ENCODE data around the gene CNP. TPM values are rescaled to one million over a fixed set of nuclear protein-coding genes. Genes with fewer than 3 reads are reported as not detected.
A peak's percentile ranks its signal among the peaks of the same experiment; 100 is the strongest.
"Not testable (repeated sequence)": the region's sequence is repeated elsewhere in the genome, so short reads cannot be mapped to it uniquely, and the experiment has no call there.

CNP gene
- total RNA-seq, 2 experiments from 2014 or later: 81.2 to 97.5 TPM

- Mint-ChIP-seq H3K27ac (peak within 1 kb of the TSS; percentile 97), H3K27me3 (no peaks in the 10 kb centered on the region), H3K9me3 (no peaks in the 10 kb centered on the region), H3K4me3 (peak within 1 kb of the TSS; percentile 97), H3K36me3 (ENCODE audit: low read depth) (peaks cover 3% of the 10 kb centered on the region), H3K4me1 (peaks cover 55% of the 10 kb centered on the region)
- POLR2A ChIA-PET: interaction anchor here (0.5 to 1.2 kb wide), 9 partner anchors 11 to 458 kb away, joined by 3 to 7 read pairs (median 4); partner anchors contain the start of genes ACLY and STAT3
- CTCF ChIA-PET: interaction anchor here (0.6 to 1.8 kb wide), 14 partner anchors 8 to 606 kb away, joined by 3 to 15 read pairs (median 4); partner anchors contain the start of genes ACLY, KLHL11, NAGLU and NKIRAS2
- peak; percentile 98 for DNase-seq
Observed at GRCh38 chr17:41930009-41930832, 36.4 kb upstream of the CNP start, which contains the start of gene ODAD4. Gene ODAD4 (plus strand): TSS chr17:41930617. CDS start chr17:41930724, 107 bp downstream.

- CTCF ChIA-PET: interaction anchor here (0.6 to 1.8 kb wide), 13 partner anchors 9 to 605 kb away, joined by 3 to 15 read pairs (median 4); partner anchors contain the start of genes ACLY, KLHL11, NAGLU and NKIRAS2
- peaks cover 53% of the 10 kb centered on the region for H3K4me1 Mint-ChIP-seq
- H3K27me3 Mint-ChIP-seq; H3K36me3 Mint-ChIP-seq (ENCODE audit: low read depth); H3K9me3 Mint-ChIP-seq; DNase-seq: not testable (repeated sequence)
- peak overlapping the region; percentile 97 for H3K4me3 Mint-ChIP-seq
- POLR2A ChIA-PET: interaction anchor here (0.5 to 1.2 kb wide), 8 partner anchors 12 to 458 kb away, joined by 3 to 7 read pairs (median 4); partner anchors contain the start of genes ACLY and STAT3
- H3K27ac Mint-ChIP-seq: peak overlapping the region; percentile 97
Observed at GRCh38 chr17:41930833-41931156, 35.8 kb upstream of the CNP start.

GRCh38 chr17:41931715-41932114 lies 34.9 kb upstream of the CNP start:
- H3K27ac Mint-ChIP-seq; H3K4me3 Mint-ChIP-seq; H3K27me3 Mint-ChIP-seq; H3K9me3 Mint-ChIP-seq; DNase-seq; H3K36me3 Mint-ChIP-seq (ENCODE audit: low read depth); POLR2A ChIA-PET: not testable (repeated sequence)
- H3K4me1 Mint-ChIP-seq: peaks cover 48% of the 10 kb centered on the region
- CTCF ChIA-PET: interaction anchor here (1.0 to 1.9 kb wide), 3 partner anchors 13 to 604 kb away, joined by 3 to 8 read pairs (median 5); partner anchors contain the start of genes ACLY and NAGLU

GRCh38 chr17:41932816-41933389 lies 33.7 kb upstream of the CNP start:
- Mint-ChIP-seq H3K27ac (peak overlapping the region; percentile 85), H3K27me3 (no peaks in the 10 kb centered on the region), H3K4me1 (peaks cover 44% of the 10 kb centered on the region), H3K9me3 (no peaks in the 10 kb centered on the region), H3K4me3 (peak overlapping the region; percentile 38), H3K36me3 (ENCODE audit: low read depth) (peaks cover 3% of the 10 kb centered on the region)
- POLR2A ChIA-PET: interaction anchor here (0.7 kb wide), 1 partner anchor 36 kb away, joined by 3 read pairs; no protein-coding TSS in a partner anchor
- CTCF ChIA-PET: interaction anchor here (0.5 to 1.9 kb wide), 6 partner anchors 11 to 226 kb away, joined by 3 to 5 read pairs (median 3); partner anchors contain the start of gene ACLY
- no peak for DNase-seq

GRCh38 chr17:41935641-41936040 lies 31.0 kb upstream of the CNP start:
- CTCF ChIA-PET: interaction anchor here (0.7 to 1.5 kb wide), 3 partner anchors 14 to 27 kb away, joined by 3 to 7 read pairs (median 6); no protein-coding TSS in a partner anchor
- no peaks in the 10 kb centered on the region for H3K36me3 Mint-ChIP-seq (ENCODE audit: low read depth)
- no peak for DNase-seq
- POLR2A ChIA-PET: no interaction called here
- no peaks in the 10 kb centered on the region for H3K9me3 Mint-ChIP-seq
- no peak overlapping the region for H3K27ac Mint-ChIP-seq
- H3K27me3 Mint-ChIP-seq: peaks cover 4% of the 10 kb centered on the region
- peaks cover 25% of the 10 kb centered on the region for H3K4me1 Mint-ChIP-seq
- no peak overlapping the region for H3K4me3 Mint-ChIP-seq

GRCh38 chr17:41937970-41938954 lies 28.3 kb upstream of the CNP start:
- no peak overlapping the region for H3K27ac Mint-ChIP-seq
- peaks cover 4% of the 10 kb centered on the region for H3K4me1 Mint-ChIP-seq
- H3K9me3 Mint-ChIP-seq: no peaks in the 10 kb centered on the region
- no peak overlapping the region for H3K4me3 Mint-ChIP-seq
- ChIA-PET POLR2A (no interaction called here), CTCF (interaction anchor here (0.6 to 1.4 kb wide), 4 partner anchors 12 to 56 kb away, joined by 3 to 4 read pairs (median 3); partner anchors contain the start of gene CNP)
- no peaks in the 10 kb centered on the region for H3K36me3 Mint-ChIP-seq (ENCODE audit: low read depth)
- DNase-seq: no peak
- peaks cover 4% of the 10 kb centered on the region for H3K27me3 Mint-ChIP-seq

GRCh38 chr17:41939044-41939692 lies 27.4 kb upstream of the CNP start:
- H3K4me1 Mint-ChIP-seq: no peaks in the 10 kb centered on the region
- H3K27ac Mint-ChIP-seq: no peak overlapping the region
- ChIA-PET CTCF (interaction anchor here (0.6 to 1.4 kb wide), 4 partner anchors 8 to 57 kb away, joined by 3 to 4 read pairs (median 3); partner anchors contain the start of genes CNP and ODAD4), POLR2A (no interaction called here)
- H3K4me3 Mint-ChIP-seq: no peak overlapping the region
- H3K36me3 Mint-ChIP-seq (ENCODE audit: low read depth): no peaks in the 10 kb centered on the region
- H3K27me3 Mint-ChIP-seq: peaks cover 4% of the 10 kb centered on the region
- DNase-seq: no peak
- H3K9me3 Mint-ChIP-seq: no peaks in the 10 kb centered on the region

GRCh38 chr17:41939693-41940090 lies 26.9 kb upstream of the CNP start:
- Mint-ChIP-seq H3K4me3 (no peak overlapping the region), H3K27ac (no peak overlapping the region), H3K9me3 (no peaks in the 10 kb centered on the region), H3K27me3 (peaks cover 4% of the 10 kb centered on the region), H3K36me3 (ENCODE audit: low read depth) (no peaks in the 10 kb centered on the region), H3K4me1 (no peaks in the 10 kb centered on the region)
- no peak for DNase-seq
- CTCF ChIA-PET: interaction anchor here (1.3 kb wide), 1 partner anchor 9 kb away, joined by 3 read pairs; the partner anchor contains the start of gene ODAD4
- POLR2A ChIA-PET: no interaction called here

- no peak overlapping the region for H3K4me3 Mint-ChIP-seq
- ChIA-PET POLR2A (no interaction called here), CTCF (no interaction called here)
- no peak overlapping the region for H3K27ac Mint-ChIP-seq
- no peaks in the 10 kb centered on the region for H3K9me3 Mint-ChIP-seq
- H3K27me3 Mint-ChIP-seq: peaks cover 4% of the 10 kb centered on the region
- H3K4me1 Mint-ChIP-seq: no peaks in the 10 kb centered on the region
- DNase-seq: no peak
- no peaks in the 10 kb centered on the region for H3K36me3 Mint-ChIP-seq (ENCODE audit: low read depth)
Observed at GRCh38 chr17:41941168-41941567, 25.4 kb upstream of the CNP start.

- no peaks in the 10 kb centered on the region for H3K9me3 Mint-ChIP-seq
- no peaks in the 10 kb centered on the region for H3K4me1 Mint-ChIP-seq
- DNase-seq: no peak
- ChIA-PET CTCF (interaction anchor here (0.6 to 1.0 kb wide), 2 partner anchors 21 to 245 kb away, joined by 3 to 7 read pairs; no protein-coding TSS in a partner anchor), POLR2A (no interaction called here)
- peaks cover 4% of the 10 kb centered on the region for H3K27me3 Mint-ChIP-seq
- H3K36me3 Mint-ChIP-seq (ENCODE audit: low read depth): no peaks in the 10 kb centered on the region
- H3K4me3 Mint-ChIP-seq: no peak overlapping the region
- H3K27ac Mint-ChIP-seq: no peak overlapping the region
Observed at GRCh38 chr17:41942626-41943373, 23.8 kb upstream of the CNP start.

- Mint-ChIP-seq H3K36me3 (ENCODE audit: low read depth) (no peaks in the 10 kb centered on the region), H3K27me3 (peaks cover 4% of the 10 kb centered on the region), H3K4me1 (no peaks in the 10 kb centered on the region), H3K4me3 (no peak overlapping the region), H3K27ac (no peak overlapping the region), H3K9me3 (no peaks in the 10 kb centered on the region)
- DNase-seq: no peak
- ChIA-PET CTCF (interaction anchor here (1.0 kb wide), 2 partner anchors 11 to 245 kb away, joined by 3 to 7 read pairs; no protein-coding TSS in a partner anchor), POLR2A (no interaction called here)
Observed at GRCh38 chr17:41943492-41943891, 23.1 kb upstream of the CNP start.
